Testis (tissue), 2 donors: Measurements from ENCODE around the gene SLX4IP.

Experiments used
- POLR2A ChIP-seq: fragments of 450-650 bp; IDR thresholded peaks from one replicate; pipeline ENCODE4 v1.6.1; 2017; ENCODE audit warnings: antibody characterized with exemption, mild to moderate bottlenecking, moderate library complexity
- TF ChIP-seq, protein P1 (sequence below), 3 experiments: fragments of 450-650 bp in 2 of 3; fragments of 200-600 bp in 1 of 3; sonication (generic) in 1 of 3; IDR thresholded peaks; one replicate each; pipeline ENCODE4 v1.5.1; 2016 to 2019; ENCODE audit warnings: antibody characterized with exemption in 3 of 3, mild to moderate bottlenecking in 2 of 3, moderate library complexity in 1 of 3

DNA sequence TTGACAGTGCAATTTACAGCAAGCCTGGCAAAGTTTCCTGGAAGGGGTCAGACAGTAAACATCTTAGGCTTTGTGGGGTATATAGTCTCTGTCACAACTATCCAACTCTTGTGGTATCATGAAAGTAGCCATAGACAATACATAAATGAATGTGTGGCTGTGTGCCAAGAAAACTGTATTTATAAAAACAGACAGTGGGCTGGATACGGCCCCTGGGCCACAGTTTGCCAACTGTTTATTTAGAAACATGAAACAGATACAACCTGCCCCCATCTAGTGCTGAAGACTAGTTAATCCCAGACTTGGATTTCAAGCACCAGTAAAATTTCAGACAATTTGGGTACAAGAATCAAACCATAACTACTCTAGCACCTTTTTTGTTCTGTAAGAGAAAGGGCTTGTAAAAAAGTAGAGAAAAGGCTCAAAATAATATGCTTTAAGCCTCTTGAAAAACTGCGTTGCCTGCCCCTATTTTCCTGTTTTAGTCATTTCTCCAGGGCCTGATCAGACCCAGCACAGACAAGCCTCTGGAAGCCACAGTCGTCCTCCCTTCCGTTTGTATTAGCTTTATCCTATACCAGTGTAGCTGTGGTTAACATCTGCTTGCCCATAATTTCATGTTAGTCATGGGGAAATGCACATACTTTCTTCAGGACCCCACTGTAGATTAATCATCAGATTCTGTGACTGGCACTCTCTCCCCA lies 207.9 kb downstream of the SLX4IP start:
- TF ChIP-seq POLR2A: no peak
- TF ChIP-seq, protein P1, sequence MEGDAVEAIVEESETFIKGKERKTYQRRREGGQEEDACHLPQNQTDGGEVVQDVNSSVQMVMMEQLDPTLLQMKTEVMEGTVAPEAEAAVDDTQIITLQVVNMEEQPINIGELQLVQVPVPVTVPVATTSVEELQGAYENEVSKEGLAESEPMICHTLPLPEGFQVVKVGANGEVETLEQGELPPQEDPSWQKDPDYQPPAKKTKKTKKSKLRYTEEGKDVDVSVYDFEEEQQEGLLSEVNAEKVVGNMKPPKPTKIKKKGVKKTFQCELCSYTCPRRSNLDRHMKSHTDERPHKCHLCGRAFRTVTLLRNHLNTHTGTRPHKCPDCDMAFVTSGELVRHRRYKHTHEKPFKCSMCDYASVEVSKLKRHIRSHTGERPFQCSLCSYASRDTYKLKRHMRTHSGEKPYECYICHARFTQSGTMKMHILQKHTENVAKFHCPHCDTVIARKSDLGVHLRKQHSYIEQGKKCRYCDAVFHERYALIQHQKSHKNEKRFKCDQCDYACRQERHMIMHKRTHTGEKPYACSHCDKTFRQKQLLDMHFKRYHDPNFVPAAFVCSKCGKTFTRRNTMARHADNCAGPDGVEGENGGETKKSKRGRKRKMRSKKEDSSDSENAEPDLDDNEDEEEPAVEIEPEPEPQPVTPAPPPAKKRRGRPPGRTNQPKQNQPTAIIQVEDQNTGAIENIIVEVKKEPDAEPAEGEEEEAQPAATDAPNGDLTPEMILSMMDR (IDR thresholded peaks at IDR 0.05): no peak
